A549 (cell line): Measurements from ENCODE around the gene LRRC75B. TPM values are rescaled to one million over a fixed set of nuclear protein-coding genes. Genes with fewer than 3 reads are reported as not detected.

Experiments used
- ATAC-seq, 2 experiments: fragments of 200-7000 bp in 1 of 2; fragments of >200 bp in 1 of 2; cut with Nextera tagmentation in 1 of 2; cut with Tn5 transposase in 1 of 2; 3 replicates each; pipeline versions ENCODE4 v1.8.0 to v1.9.1; 2018 to 2020; ENCODE audit warnings: mild to moderate bottlenecking in 1 of 2, moderate library complexity in 1 of 2
- CTCF ChIA-PET: fragments of 300-600 bp; sonication (Branson Sonifier 250); formaldehyde crosslinking; extraction: SDS; loops from one replicate; lab custom pipeline; 2021; ENCODE audit warnings: antibody characterized with exemption, inconsistent platforms; lab: Yijun Ruan, JAX
- POLR2A ChIA-PET: fragments of 350-600 bp; formaldehyde crosslinking; extraction: SDS; loops from one replicate; lab custom pipeline; 2021; ENCODE audit warnings: antibody characterized with exemption, inconsistent platforms; lab: Yijun Ruan, JAX
- DNase-seq, 2 experiments: peaks; one replicate each; pipeline versions ENCODE4 v3.0.0 to v3.0.0-alpha.2; 2011 to 2016; ENCODE audit warnings: low read depth in 1 of 2, low spot score in 1 of 2
- FAIRE-seq: peaks from 2 replicates; lab custom pipeline; 2011; peaks lifted over from hg19 to GRCh38; lab: Jason Lieb, UNC
- H3K27ac ChIP-seq, 2 experiments: fragments of >200 bp; sonication (Bioruptor Twin); formaldehyde crosslinking; 3 replicates each; pipeline ENCODE4 v1.5.1; 2016 to 2017
- H3K4me1 ChIP-seq: fragments of >200 bp; sonication (Bioruptor Twin); formaldehyde crosslinking; 3 replicates; pipeline ENCODE4 v1.6.1; 2016
- H3K4me2 ChIP-seq: fragments of >200 bp; sonication (Bioruptor Twin); formaldehyde crosslinking; 3 replicates; pipeline ENCODE4 v1.6.1; 2016
- H3K4me3 ChIP-seq: fragments of >200 bp; sonication (Bioruptor Twin); formaldehyde crosslinking; 3 replicates; pipeline ENCODE4 v1.5.1; 2016
- H3K9me3 ChIP-seq: fragments of >200 bp; sonication (Bioruptor Twin); formaldehyde crosslinking; 3 replicates; pipeline ENCODE4 v1.6.1; 2016
- ATOH8 ChIP-seq: fragments of 250-450 bp; sonication (Bioruptor Pico); IDR thresholded peaks from 2 replicates; pipeline ENCODE4 v1.5.0; 2020; ENCODE audit warnings: low read depth, mild to moderate bottlenecking, moderate library complexity
- CEBPB ChIP-seq, 2 experiments: fragments of >200 bp in 1 of 2; sonication (Bioruptor Twin) in 1 of 2; formaldehyde crosslinking in 1 of 2; IDR thresholded peaks; 2 replicates each; pipeline ENCODE4 v1.6.1; 2012 to 2016
- CHD2 ChIP-seq: fragments of 150-350 bp; IDR thresholded peaks from 2 replicates; pipeline ENCODE4 v1.6.1; 2014; ENCODE audit warnings: low read length; ENCODE audit not compliant: partially characterized antibody
- CTCF ChIP-seq: fragments of >200 bp; sonication (Bioruptor Twin); formaldehyde crosslinking; IDR thresholded peaks from 3 replicates; pipeline ENCODE4 v1.5.1; 2016
- ELK1 ChIP-seq: fragments of 150-350 bp; IDR thresholded peaks from 2 replicates; pipeline ENCODE4 v1.6.1; 2014; ENCODE audit warnings: low read depth, mild to moderate bottlenecking, low read length
- HDAC2 ChIP-seq: fragments of 200-600 bp; sonication (generic); IDR thresholded peaks from 2 replicates; pipeline ENCODE4 v1.6.1; 2016
- HMGXB4 ChIP-seq: fragments of 250-450 bp; sonication (Bioruptor Pico); IDR thresholded peaks from 2 replicates; pipeline ENCODE4 v1.5.0; 2021; ENCODE audit warnings: mild to moderate bottlenecking, moderate library complexity, borderline replicate concordance
- HOXA7 ChIP-seq: fragments of 250-450 bp; sonication (Bioruptor Pico); IDR thresholded peaks from 2 replicates; pipeline ENCODE4 v1.5.0; 2020; ENCODE audit warnings: mild to moderate bottlenecking, moderate library complexity
- HOXB5 ChIP-seq: fragments of 250-450 bp; sonication (Bioruptor Pico); IDR thresholded peaks from 2 replicates; pipeline ENCODE4 v1.5.0; 2020; ENCODE audit warnings: mild to moderate bottlenecking, moderate library complexity
- JUN ChIP-seq, 2 experiments: fragments of >200 bp; sonication (Bioruptor Twin); formaldehyde crosslinking; IDR thresholded peaks; 2 replicates in 1 of 2; 3 replicates in 1 of 2; pipeline ENCODE4 v1.6.1; 2016 to 2017
- MAFK ChIP-seq: fragments of 450-650 bp; IDR thresholded peaks from 2 replicates; pipeline ENCODE4 v1.6.1; 2014; ENCODE audit not compliant: partially characterized antibody
- MAX ChIP-seq: IDR thresholded peaks from 2 replicates; pipeline ENCODE4 v1.6.1; 2012
- MAZ ChIP-seq: fragments of 150-350 bp; IDR thresholded peaks from 2 replicates; pipeline ENCODE4 v1.6.1; 2014; ENCODE audit warnings: antibody characterized with exemption, low read depth, low read length, borderline replicate concordance
- NR3C1 ChIP-seq: fragments of >200 bp; sonication (Bioruptor Twin); formaldehyde crosslinking; IDR thresholded peaks from 3 replicates; pipeline ENCODE4 v1.6.1; 2017
- RAD21 ChIP-seq, 2 experiments: fragments of >200 bp in 1 of 2; sonication (Bioruptor Twin) in 1 of 2; formaldehyde crosslinking in 1 of 2; IDR thresholded peaks in 1 of 2; conservative IDR thresholded peaks in 1 of 2; 2 replicates in 1 of 2; 3 replicates in 1 of 2; pipeline ENCODE4 v1.6.1; 2012 to 2018; ENCODE audit warnings: inconsistent platforms in 1 of 2
- RCOR1 ChIP-seq: fragments of 150-350 bp; IDR thresholded peaks from 2 replicates; pipeline ENCODE4 v1.6.1; 2014; ENCODE audit warnings: antibody characterized with exemption, low read length, low read depth
- RNF2 ChIP-seq: fragments of 200-600 bp; sonication (generic); IDR thresholded peaks from 2 replicates; pipeline ENCODE4 v1.6.1; 2016; ENCODE audit warnings: low read depth, mild to moderate bottlenecking, antibody characterized with exemption, moderate library complexity, borderline replicate concordance
- SREBF2 ChIP-seq: fragments of 450-650 bp; IDR thresholded peaks from 2 replicates; pipeline ENCODE4 v1.6.1; 2014; ENCODE audit warnings: mild to moderate bottlenecking, moderate library complexity
- USF2 ChIP-seq: fragments of 450-650 bp; IDR thresholded peaks from 2 replicates; pipeline ENCODE4 v1.6.1; 2014; ENCODE audit warnings: antibody characterized with exemption
- ZFP36 ChIP-seq: fragments of 450-650 bp; IDR thresholded peaks from 2 replicates; pipeline ENCODE4 v1.6.1; 2014; ENCODE audit warnings: borderline replicate concordance; ENCODE audit not compliant: partially characterized antibody
- ZNF302 ChIP-seq: fragments of 250-450 bp; sonication (Bioruptor Pico); IDR thresholded peaks from 2 replicates; pipeline ENCODE4 v1.9.0; 2021; ENCODE audit warnings: inconsistent platforms, mild to moderate bottlenecking, moderate library complexity
- ZSCAN20 ChIP-seq: fragments of 250-450 bp; sonication (Bioruptor Pico); IDR thresholded peaks from 2 replicates; pipeline ENCODE4 v1.8.0; 2022; ENCODE audit warnings: mild to moderate bottlenecking, moderate library complexity
- WGBS: methylation state at CpG from one replicate; pipeline ENCODE4 v1.1.6; 2017; ENCODE audit errors: missing lambda C conversion rate; 5-methylcytosine and 5-hydroxymethylcytosine counted together
- polyA plus RNA-seq, 4 experiments: library from polyadenylated mRNA; depleted of rRNA in 3 of 4; stranded (reverse); fragments of >200 nt; fragmentation: RNase III in 1 of 4; extraction: RNeasy Plus Mini Kit Qiagen cat#74134 plus additional on column Dnase treatment in 1 of 4; gene quantifications; 2 replicates in 3 of 4; 3 replicates in 1 of 4; pipeline ENCODE4 v1.2.3, GENCODE V29; 2011 to 2017

The LRRC75B gene
- polyA plus RNA-seq, 2 of the 4 experiments (the other 2 are of a cell fraction) = 5.3 to 8.3 TPM

GRCh38 chr22:24542641-24543040 lies 50.2 kb downstream of the LRRC75B start:
- DNase-seq (no peak), FAIRE-seq (no peak), ATAC-seq (no peak)
- no peak overlapping the region for H3K27ac ChIP-seq
- ChIA-PET CTCF (interaction anchor here (1.0 to 2.0 kb wide), 3 partner anchors 8 to 17 kb away, joined by 3 to 5 read pairs (median 3); no protein-coding TSS in a partner anchor), POLR2A (no interaction called here)
- H3K9me3 ChIP-seq = no peaks in the 10 kb centered on the region
- no peak overlapping the region for H3K4me3 ChIP-seq
- peaks cover 10% of the 10 kb centered on the region; the same call in 1 of the 3 replicates for H3K4me1 ChIP-seq
- 90% methylated on average over 6 of the region's 9 CpGs for WGBS
- H3K4me2 ChIP-seq = no peak overlapping the region
- TF ChIP-seq CHD2 = no peak
- TF ChIP-seq ZNF302 (CRISPR knock-in tag) = no peak
- no peak for TF ChIP-seq HMGXB4 (CRISPR knock-in tag)
- TF ChIP-seq RCOR1 = no peak

- CTCF ChIA-PET = interaction anchor here (1.0 to 2.0 kb wide), 3 partner anchors 9 to 20 kb away, joined by 3 to 5 read pairs (median 3); no protein-coding TSS in a partner anchor
- Histone ChIP-seq H3K4me2 (no peak overlapping the region), H3K4me3 (no peak overlapping the region), H3K9me3 (no peaks in the 10 kb centered on the region), H3K27ac (no peak overlapping the region), H3K4me1 (peaks cover 8% of the 10 kb centered on the region; the same call in 1 of the 3 replicates)
- TF ChIP-seq HOXA7 (CRISPR knock-in tag) (no peak), CEBPB (IDR thresholded peaks at IDR 0.05) (no peak), SREBF2 (no peak), HDAC2 (no peak), ZFP36 (no peak)
- ATAC-seq = no peak
- 88% methylated on average over 3 of the region's 6 CpGs for WGBS
- FAIRE-seq = no peak
- POLR2A ChIA-PET = interaction anchor here (0.6 kb wide), 1 partner anchor 12 kb away, joined by 3 read pairs; no protein-coding TSS in a partner anchor
- no peak for DNase-seq
Observed at GRCh38 chr22:24541681-24542515, 51.0 kb downstream of the LRRC75B start.

GRCh38 chr22:24540470-24540869 lies 52.4 kb downstream of the LRRC75B start:
- ChIA-PET POLR2A (no interaction called here), CTCF (interaction anchor here (0.9 to 1.2 kb wide), 3 partner anchors 14 to 117 kb away, joined by 3 to 4 read pairs (median 4); no protein-coding TSS in a partner anchor)
- WGBS = 79% methylated on average over 2 of the region's 2 CpGs
- ATAC-seq (no peak), FAIRE-seq (no peak), DNase-seq (no peak)
- no peak overlapping the region for H3K4me3 ChIP-seq
- TF ChIP-seq RNF2 (no peak), RAD21 (conservative IDR thresholded peaks at IDR 0.05 in 1 of 2, IDR thresholded peaks at IDR 0.05 in 1 of 2) (no peak), MAZ (no peak), HOXB5 (CRISPR knock-in tag) (no peak), CTCF (no peak), ATOH8 (no peak), RCOR1 (no peak), ZSCAN20 (CRISPR knock-in tag) (no peak), MAX (no peak), SREBF2 (no peak), USF2 (no peak), JUN (IDR thresholded peaks at IDR 0.05) (no peak), CHD2 (no peak), MAFK (no peak), ELK1 (no peak), NR3C1 (no peak)
- H3K27ac ChIP-seq = no peak overlapping the region
- H3K9me3 ChIP-seq = no peaks in the 10 kb centered on the region
- no peak overlapping the region for H3K4me2 ChIP-seq
- H3K4me1 ChIP-seq = peaks cover 6% of the 10 kb centered on the region; the same call in 1 of the 3 replicates
